ENCODE data around the gene DAP.
"Not testable (repeated sequence)": the region's sequence is repeated elsewhere in the genome, so short reads cannot be mapped to it uniquely, and the experiment has no call there.

DAP gene

GRCh38 chr5:10667431-10668057 lies 93.5 kb downstream of the DAP start:
- H3K9me3 ChIP-seq (ENCODE audit: control insufficient read depth in 5 of 5, low read length in 5 of 5) = peaks cover 0 to 8% (median 0%) of the 10 kb centered on the region in 5 donors
- no peak overlapping the region for H3K4me3 ChIP-seq (ENCODE audit: low read depth in 1 of 5, low read length in 5 of 5)
- peaks cover 0 to 4% (median 0%) of the 10 kb centered on the region in 5 donors for H3K27me3 ChIP-seq (ENCODE audit: control insufficient read depth in 5 of 5, insufficient read depth in 4 of 5, low read length in 5 of 5)
- H3K36me3 ChIP-seq (ENCODE audit: control insufficient read depth in 5 of 5, insufficient read depth in 5 of 5, low read length in 5 of 5) = no peaks in the 10 kb centered on the region
- no peak overlapping the region for H3K27ac ChIP-seq (ENCODE audit: low read depth, low read length)
- H3K9ac ChIP-seq (ENCODE audit: low read length in 5 of 5) = no peak overlapping the region
- peaks cover 0 to 6% (median 4%) of the 10 kb centered on the region in 5 donors for H3K4me1 ChIP-seq (ENCODE audit: control insufficient read depth in 5 of 5, insufficient read depth in 5 of 5, low read length in 5 of 5)

- Histone ChIP-seq H3K9me3 (ENCODE audit: control insufficient read depth in 5 of 5, low read length in 5 of 5) (peaks cover 0 to 8% (median 0%) of the 10 kb centered on the region in 5 donors), H3K4me3 (ENCODE audit: low read depth in 1 of 5, low read length in 5 of 5) (no peak overlapping the region), H3K4me1 (ENCODE audit: control insufficient read depth in 5 of 5, insufficient read depth in 5 of 5, low read length in 5 of 5) (peaks cover 0 to 6% (median 4%) of the 10 kb centered on the region in 5 donors), H3K27ac (ENCODE audit: low read depth, low read length) (no peak overlapping the region), H3K9ac (ENCODE audit: low read length in 5 of 5) (no peak overlapping the region), H3K27me3 (ENCODE audit: control insufficient read depth in 5 of 5, insufficient read depth in 4 of 5, low read length in 5 of 5) (peaks cover 0 to 6% (median 0%) of the 10 kb centered on the region in 5 donors), H3K36me3 (ENCODE audit: control insufficient read depth in 5 of 5, insufficient read depth in 5 of 5, low read length in 5 of 5) (no peaks in the 10 kb centered on the region)
Observed at GRCh38 chr5:10666531-10667299, 94.3 kb downstream of the DAP start.

GRCh38 chr5:10665799-10666198 lies 95.2 kb downstream of the DAP start:
- no peak overlapping the region for H3K9ac ChIP-seq (ENCODE audit: low read length in 5 of 5)
- peaks cover 0 to 6% (median 4%) of the 10 kb centered on the region in 5 donors for H3K4me1 ChIP-seq (ENCODE audit: control insufficient read depth in 5 of 5, insufficient read depth in 5 of 5, low read length in 5 of 5)
- H3K9me3 ChIP-seq (ENCODE audit: control insufficient read depth in 5 of 5, low read length in 5 of 5) = peaks cover 0 to 8% (median 0%) of the 10 kb centered on the region in 5 donors
- H3K27ac ChIP-seq (ENCODE audit: low read depth, low read length) = no peak overlapping the region
- peaks cover 0 to 12% (median 0%) of the 10 kb centered on the region in 5 donors for H3K27me3 ChIP-seq (ENCODE audit: control insufficient read depth in 5 of 5, insufficient read depth in 4 of 5, low read length in 5 of 5)
- H3K4me3 ChIP-seq (ENCODE audit: low read depth in 1 of 5, low read length in 5 of 5) = no peak overlapping the region
- no peaks in the 10 kb centered on the region for H3K36me3 ChIP-seq (ENCODE audit: control insufficient read depth in 5 of 5, insufficient read depth in 5 of 5, low read length in 5 of 5)

- not testable (repeated sequence) for H3K9ac ChIP-seq (ENCODE audit: low read length in 5 of 5); H3K4me3 ChIP-seq (ENCODE audit: low read depth in 1 of 5, low read length in 5 of 5); H3K27ac ChIP-seq (ENCODE audit: low read depth, low read length); H3K27me3 ChIP-seq (ENCODE audit: control insufficient read depth in 5 of 5, insufficient read depth in 4 of 5, low read length in 5 of 5); H3K9me3 ChIP-seq (ENCODE audit: control insufficient read depth in 5 of 5, low read length in 5 of 5); H3K4me1 ChIP-seq (ENCODE audit: control insufficient read depth in 5 of 5, insufficient read depth in 5 of 5, low read length in 5 of 5); H3K36me3 ChIP-seq (ENCODE audit: control insufficient read depth in 5 of 5, insufficient read depth in 5 of 5, low read length in 5 of 5)
Observed at GRCh38 chr5:10664180-10664769, 96.8 kb downstream of the DAP start.

GRCh38 chr5:10663489-10664179 lies 97.4 kb downstream of the DAP start:
- Histone ChIP-seq H3K4me3 (ENCODE audit: low read depth in 1 of 5, low read length in 5 of 5) (no peak overlapping the region), H3K9ac (ENCODE audit: low read length in 5 of 5) (no peak overlapping the region)

GRCh38 chr5:10662661-10663488 lies 98.2 kb downstream of the DAP start:
- Histone ChIP-seq H3K27me3 (ENCODE audit: control insufficient read depth in 5 of 5, insufficient read depth in 4 of 5, low read length in 5 of 5) (peaks cover 0 to 9% (median 0%) of the 10 kb centered on the region in 5 donors), H3K4me1 (ENCODE audit: control insufficient read depth in 5 of 5, insufficient read depth in 5 of 5, low read length in 5 of 5) (peaks cover 0 to 6% (median 4%) of the 10 kb centered on the region in 5 donors), H3K27ac (ENCODE audit: low read depth, low read length) (no peak overlapping the region), H3K36me3 (ENCODE audit: control insufficient read depth in 5 of 5, insufficient read depth in 5 of 5, low read length in 5 of 5) (no peaks in the 10 kb centered on the region), H3K4me3 (ENCODE audit: low read depth in 1 of 5, low read length in 5 of 5) (no peak overlapping the region), H3K9me3 (ENCODE audit: control insufficient read depth in 5 of 5, low read length in 5 of 5) (no peaks in the 10 kb centered on the region), H3K9ac (ENCODE audit: low read length in 5 of 5) (no peak overlapping the region)

More at GRCh38 chr5:10663489-10664179, 97.4 kb downstream of the DAP start:
- H3K36me3 ChIP-seq (ENCODE audit: control insufficient read depth in 5 of 5, insufficient read depth in 5 of 5, low read length in 5 of 5) = no peaks in the 10 kb centered on the region
- H3K4me1 ChIP-seq (ENCODE audit: control insufficient read depth in 5 of 5, insufficient read depth in 5 of 5, low read length in 5 of 5) = peaks cover 0 to 6% (median 4%) of the 10 kb centered on the region in 5 donors
- H3K27me3 ChIP-seq (ENCODE audit: control insufficient read depth in 5 of 5, insufficient read depth in 4 of 5, low read length in 5 of 5) = peaks cover 0 to 9% (median 0%) of the 10 kb centered on the region in 5 donors
- peaks cover 0 to 3% (median 0%) of the 10 kb centered on the region in 5 donors for H3K9me3 ChIP-seq (ENCODE audit: control insufficient read depth in 5 of 5, low read length in 5 of 5)
- no peak overlapping the region for H3K27ac ChIP-seq (ENCODE audit: low read depth, low read length)

GRCh38 chr5:10662083-10662482 lies 99.0 kb downstream of the DAP start:
- Histone ChIP-seq H3K4me1 (ENCODE audit: control insufficient read depth in 5 of 5, insufficient read depth in 5 of 5, low read length in 5 of 5) (peaks cover 0 to 6% (median 4%) of the 10 kb centered on the region in 5 donors), H3K9ac (ENCODE audit: low read length in 5 of 5) (no peak overlapping the region), H3K9me3 (ENCODE audit: control insufficient read depth in 5 of 5, low read length in 5 of 5) (no peaks in the 10 kb centered on the region), H3K27ac (ENCODE audit: low read depth, low read length) (no peak overlapping the region), H3K36me3 (ENCODE audit: control insufficient read depth in 5 of 5, insufficient read depth in 5 of 5, low read length in 5 of 5) (no peaks in the 10 kb centered on the region), H3K27me3 (ENCODE audit: control insufficient read depth in 5 of 5, insufficient read depth in 4 of 5, low read length in 5 of 5) (peaks cover 0 to 9% (median 0%) of the 10 kb centered on the region in 5 donors), H3K4me3 (ENCODE audit: low read depth in 1 of 5, low read length in 5 of 5) (no peak overlapping the region)

- peaks cover 0 to 6% (median 4%) of the 10 kb centered on the region in 5 donors for H3K4me1 ChIP-seq (ENCODE audit: control insufficient read depth in 5 of 5, insufficient read depth in 5 of 5, low read length in 5 of 5)
- H3K27ac ChIP-seq (ENCODE audit: low read depth, low read length) = no peak overlapping the region
- H3K9me3 ChIP-seq (ENCODE audit: control insufficient read depth in 5 of 5, low read length in 5 of 5) = no peaks in the 10 kb centered on the region
- H3K36me3 ChIP-seq (ENCODE audit: control insufficient read depth in 5 of 5, insufficient read depth in 5 of 5, low read length in 5 of 5) = no peaks in the 10 kb centered on the region
- no peak overlapping the region for H3K9ac ChIP-seq (ENCODE audit: low read length in 5 of 5)
- no peak overlapping the region for H3K4me3 ChIP-seq (ENCODE audit: low read depth in 1 of 5, low read length in 5 of 5)
- peaks cover 0 to 9% (median 0%) of the 10 kb centered on the region in 5 donors for H3K27me3 ChIP-seq (ENCODE audit: control insufficient read depth in 5 of 5, insufficient read depth in 4 of 5, low read length in 5 of 5)
Observed at GRCh38 chr5:10661401-10661800, 99.6 kb downstream of the DAP start.

- Histone ChIP-seq H3K9me3 (ENCODE audit: control insufficient read depth in 5 of 5, low read length in 5 of 5) (no peaks in the 10 kb centered on the region), H3K27me3 (ENCODE audit: control insufficient read depth in 5 of 5, insufficient read depth in 4 of 5, low read length in 5 of 5) (peaks cover 0 to 9% (median 0%) of the 10 kb centered on the region in 5 donors), H3K9ac (ENCODE audit: low read length in 5 of 5) (no peak overlapping the region), H3K36me3 (ENCODE audit: control insufficient read depth in 5 of 5, insufficient read depth in 5 of 5, low read length in 5 of 5) (peaks cover 0 to 5% (median 0%) of the 10 kb centered on the region in 5 donors), H3K4me3 (ENCODE audit: low read depth in 1 of 5, low read length in 5 of 5) (no peak overlapping the region), H3K4me1 (ENCODE audit: control insufficient read depth in 5 of 5, insufficient read depth in 5 of 5, low read length in 5 of 5) (peaks cover 0 to 6% (median 4%) of the 10 kb centered on the region in 5 donors), H3K27ac (ENCODE audit: low read depth, low read length) (no peak overlapping the region)
Observed at GRCh38 chr5:10660720-10661387, 100.2 kb downstream of the DAP start.
